ENCODE measurements around the gene MLF1.

MLF1 gene

GRCh38 chr3:158574646-158575045 is 3.7 kb downstream of the MLF1 start:
- TF ChIP-seq POU6F1 (CRISPR knock-in tag; IDR thresholded peaks at IDR 0.05; ENCODE audit: borderline replicate concordance, low read depth), result no peak
- ATAC-seq, result no peak

- no peak for ATAC-seq
- TF ChIP-seq TOX (CRISPR knock-in tag; IDR thresholded peaks at IDR 0.05; ENCODE audit: borderline replicate concordance), result no peak
- TF ChIP-seq POU6F1 (CRISPR knock-in tag; IDR thresholded peaks at IDR 0.05; ENCODE audit: borderline replicate concordance, low read depth), result no peak
- no peak for TF ChIP-seq GLIS3 (CRISPR knock-in tag; IDR thresholded peaks at IDR 0.05)
- TF ChIP-seq PATZ1 (CRISPR knock-in tag; IDR thresholded peaks at IDR 0.05; ENCODE audit: borderline replicate concordance), result no peak
Measured at GRCh38 chr3:158590223-158590622, 19.2 kb downstream of the MLF1 start.

- ATAC-seq, result no peak
- TF ChIP-seq ESRRG (CRISPR knock-in tag; IDR thresholded peaks at IDR 0.05) (no peak), CSDC2 (CRISPR knock-in tag; IDR thresholded peaks at IDR 0.05) (no peak), POU6F1 (CRISPR knock-in tag; IDR thresholded peaks at IDR 0.05; ENCODE audit: borderline replicate concordance, low read depth) (no peak), ZNF70 (CRISPR knock-in tag; IDR thresholded peaks at IDR 0.05) (no peak), GLIS3 (CRISPR knock-in tag; IDR thresholded peaks at IDR 0.05) (no peak), PPARA (CRISPR knock-in tag; IDR thresholded peaks at IDR 0.05; ENCODE audit: borderline replicate concordance) (no peak), ZNF8 (CRISPR knock-in tag; IDR thresholded peaks at IDR 0.05) (no peak), CREB5 (CRISPR knock-in tag; IDR thresholded peaks at IDR 0.05; ENCODE audit: low read depth) (no peak)
Measured at GRCh38 chr3:158600787-158601186, 29.8 kb downstream of the MLF1 start.

- TF ChIP-seq TSHZ2 (CRISPR knock-in tag; IDR thresholded peaks at IDR 0.05) (no peak), CREB5 (CRISPR knock-in tag; IDR thresholded peaks at IDR 0.05; ENCODE audit: low read depth) (no peak), ZNF565 (CRISPR knock-in tag; conservative IDR thresholded peaks at IDR 0.05; ENCODE audit: low read depth) (no peak), BACH2 (CRISPR knock-in tag; IDR thresholded peaks at IDR 0.05; ENCODE audit: borderline replicate concordance) (no peak), TCF4 (CRISPR knock-in tag; IDR thresholded peaks at IDR 0.05; ENCODE audit: borderline replicate concordance) (no peak), ESRRG (CRISPR knock-in tag; IDR thresholded peaks at IDR 0.05) (no peak), RARB (CRISPR knock-in tag; IDR thresholded peaks at IDR 0.05) (no peak), ZNF8 (CRISPR knock-in tag; IDR thresholded peaks at IDR 0.05) (no peak), ARNTL (CRISPR knock-in tag; IDR thresholded peaks at IDR 0.05; ENCODE audit: borderline replicate concordance, low read depth) (no peak), SNAI2 (CRISPR knock-in tag; IDR thresholded peaks at IDR 0.05) (no peak), GLIS3 (CRISPR knock-in tag; IDR thresholded peaks at IDR 0.05) (no peak), ZFP3 (CRISPR knock-in tag; IDR thresholded peaks at IDR 0.05) (no peak)
- no peak for ATAC-seq
Measured at GRCh38 chr3:158602227-158602626, 31.2 kb downstream of the MLF1 start.
